GM18526 (cell line): ENCODE measurements around the gene UGT1A10.

Experiments used
- POLR2A ChIP-seq: IDR thresholded peaks from 3 replicates; pipeline ENCODE4 v1.6.1; 2011; ENCODE audit not compliant: insufficient read length; ENCODE audit errors: extremely low read depth

UGT1A10 gene

DNA sequence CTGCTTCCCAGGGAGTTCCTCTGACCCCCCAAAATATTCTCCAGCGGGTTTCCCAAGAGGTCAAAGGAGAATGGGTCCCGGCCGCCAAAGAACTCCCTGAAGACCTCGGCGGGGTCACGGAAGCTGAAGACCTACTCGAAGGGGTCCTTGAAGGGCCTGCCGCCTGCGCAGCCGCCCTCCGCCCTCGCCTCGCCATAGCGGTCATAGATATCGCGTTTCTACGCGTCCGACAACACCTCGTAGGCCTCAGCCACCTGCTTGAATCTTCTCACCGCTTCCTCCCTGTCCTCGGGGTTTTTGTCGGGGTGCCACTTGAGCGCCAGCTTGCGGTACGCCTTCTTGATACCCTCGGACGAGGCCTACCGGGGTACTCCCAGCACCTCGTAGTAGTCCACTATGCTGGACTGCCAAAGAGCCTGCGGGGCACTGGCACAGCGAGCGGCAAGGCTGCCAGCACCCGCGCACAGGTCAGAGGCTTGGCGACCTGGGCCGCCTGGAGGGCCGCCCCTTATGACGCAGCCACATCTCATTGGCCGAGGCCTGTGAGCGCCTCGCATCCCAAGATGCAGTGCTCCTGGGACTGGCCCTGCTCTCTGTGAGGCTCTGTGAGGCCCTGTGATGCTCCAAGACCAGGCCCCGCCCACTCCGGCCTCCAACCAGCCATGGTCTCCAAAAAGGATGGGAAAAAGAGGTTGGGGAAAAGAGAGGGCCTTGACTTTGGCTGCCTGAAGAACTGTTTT is 118.8 kb downstream of the UGT1A10 start:
- no peak for TF ChIP-seq POLR2A

DNA sequence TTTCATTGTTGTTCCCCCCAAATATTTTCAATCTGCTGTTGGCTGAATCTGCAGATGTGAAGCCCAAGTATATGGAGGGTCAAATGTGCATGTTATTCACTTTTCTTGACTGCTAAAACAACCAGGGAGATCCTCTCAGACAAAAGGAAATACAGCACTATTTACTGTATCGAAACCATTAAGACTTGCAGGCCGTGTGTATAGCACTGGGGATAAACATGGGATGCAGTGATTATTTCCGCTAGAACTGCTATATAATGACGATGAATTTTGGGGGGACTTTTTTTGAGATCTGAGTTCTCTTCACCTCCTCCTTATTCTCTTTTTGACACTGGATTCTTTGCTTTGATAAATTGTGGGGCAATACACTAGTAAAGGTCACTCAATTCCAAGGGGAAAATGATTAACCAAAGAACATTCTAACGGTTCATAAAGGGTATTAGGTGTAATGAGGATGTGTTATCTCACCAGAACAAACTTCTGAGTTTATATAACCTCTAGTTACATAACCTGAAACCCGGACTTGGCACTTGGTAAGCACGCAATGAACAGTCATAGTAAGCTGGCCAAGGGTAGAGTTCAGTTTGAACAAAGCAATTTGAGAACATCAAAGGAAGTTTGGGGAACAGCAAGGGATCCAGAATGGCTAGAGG is 120.3 kb downstream of the UGT1A10 start:
- TF ChIP-seq POLR2A = no peak

DNA sequence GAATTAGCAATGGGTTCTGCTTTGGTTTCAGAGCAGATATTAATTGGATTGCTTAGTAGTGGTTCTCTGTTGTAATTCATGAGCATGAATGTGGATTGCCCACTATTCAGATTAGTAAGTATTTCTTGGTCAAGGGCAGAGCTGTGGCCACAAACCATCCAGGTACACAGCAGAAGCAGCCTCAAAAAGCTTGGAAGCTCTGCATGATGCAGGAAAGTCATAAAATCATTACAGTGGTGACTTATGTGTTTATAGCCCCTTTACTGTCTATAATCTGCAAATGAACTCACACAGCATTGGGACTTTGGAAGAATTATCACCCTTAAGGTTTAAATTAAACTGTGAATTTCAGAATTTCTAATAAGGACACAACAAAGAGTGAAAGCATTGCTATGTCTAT is 121.9 kb downstream of the UGT1A10 start:
- TF ChIP-seq POLR2A = no peak

DNA sequence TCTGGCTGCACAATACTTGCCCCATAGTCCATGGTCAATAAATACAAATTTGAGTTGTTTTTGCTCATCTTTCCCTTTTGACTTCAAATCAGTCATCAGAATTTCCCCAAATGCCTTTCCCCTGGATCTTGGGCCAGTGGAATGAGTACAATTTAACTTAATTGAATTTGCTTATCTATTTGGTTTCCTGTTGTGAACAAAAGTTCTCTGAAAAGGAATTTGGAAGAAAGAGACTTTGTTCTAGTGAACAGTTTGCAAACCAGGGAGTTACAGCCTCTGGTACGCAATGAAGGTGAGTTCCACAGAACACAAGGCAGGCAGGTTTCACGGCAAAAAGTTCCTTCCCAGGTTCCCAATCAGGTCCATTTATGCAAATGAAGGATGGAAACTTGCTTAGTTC is 122.6 kb downstream of the UGT1A10 start:
- TF ChIP-seq POLR2A = no peak

DNA sequence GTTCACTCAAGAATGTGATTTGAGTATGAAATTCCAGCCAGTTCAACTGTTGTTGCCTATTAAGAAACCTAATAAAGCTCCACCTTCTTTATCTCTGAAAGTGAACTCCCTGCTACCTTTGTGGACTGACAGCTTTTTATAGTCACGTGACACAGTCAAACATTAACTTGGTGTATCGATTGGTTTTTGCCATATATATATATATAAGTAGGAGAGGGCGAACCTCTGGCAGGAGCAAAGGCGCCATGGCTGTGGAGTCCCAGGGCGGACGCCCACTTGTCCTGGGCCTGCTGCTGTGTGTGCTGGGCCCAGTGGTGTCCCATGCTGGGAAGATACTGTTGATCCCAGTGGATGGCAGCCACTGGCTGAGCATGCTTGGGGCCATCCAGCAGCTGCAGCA is 123.8 kb downstream of the UGT1A10 start, which contains the start of gene UGT1A1:
TSS of gene UGT1A1 (plus strand) at position 228 of the 400 bp plus-strand sequence. CDS start at position 246, 18 bp downstream.
- no peak for TF ChIP-seq POLR2A

DNA sequence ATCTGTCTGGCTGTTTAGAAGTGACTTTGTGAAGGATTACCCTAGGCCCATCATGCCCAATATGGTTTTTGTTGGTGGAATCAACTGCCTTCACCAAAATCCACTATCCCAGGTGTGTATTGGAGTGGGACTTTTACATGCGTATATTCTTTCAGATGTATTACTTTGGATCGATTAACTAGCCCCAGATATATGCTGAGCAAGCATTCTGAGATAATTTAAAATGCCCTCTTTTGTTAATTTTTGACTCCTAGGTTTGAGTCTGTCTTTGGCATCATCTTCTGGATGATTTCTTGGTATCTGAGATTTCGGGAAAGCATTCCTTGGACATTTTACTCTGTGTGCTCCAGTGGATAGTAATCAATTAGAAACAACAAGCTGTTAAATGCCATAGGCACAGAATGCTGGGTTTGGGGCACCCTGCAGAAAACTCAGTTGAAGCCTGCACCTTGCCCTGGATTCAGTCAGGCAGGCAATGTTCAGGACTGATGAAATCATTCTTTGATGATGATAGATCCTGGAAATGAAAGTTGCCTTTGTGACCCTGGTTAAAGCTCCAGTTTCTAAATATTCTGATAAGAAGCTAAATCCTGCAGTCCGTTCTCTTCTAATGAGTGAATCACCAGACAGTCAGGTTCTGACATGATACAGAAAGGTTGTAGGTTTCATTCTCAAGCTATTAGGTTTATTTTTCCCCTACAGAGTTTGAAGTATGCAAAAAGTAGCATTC is 125.0 kb downstream of the UGT1A10 start:
- TF ChIP-seq POLR2A = no peak

DNA sequence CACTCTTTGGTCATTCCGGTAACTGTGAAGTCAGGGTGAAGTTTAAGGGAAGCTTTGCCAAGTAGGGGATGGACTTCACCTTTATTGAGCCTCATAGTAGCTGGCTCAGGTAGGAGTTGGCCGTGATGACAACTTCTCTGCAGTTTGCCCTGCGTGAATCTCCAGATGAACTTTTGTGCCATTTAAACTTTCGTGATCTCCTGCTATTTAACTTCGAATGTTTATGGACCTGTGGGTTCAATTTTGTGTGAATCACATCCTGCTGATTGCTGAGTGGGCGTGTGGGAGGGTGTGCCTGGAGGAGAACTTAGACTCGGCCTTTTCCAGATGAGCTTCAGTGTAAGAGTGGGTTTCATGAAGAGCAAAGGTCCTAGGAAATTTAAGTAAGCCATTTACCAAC is 128.0 kb downstream of the UGT1A10 start:
- TF ChIP-seq POLR2A = no peak

DNA sequence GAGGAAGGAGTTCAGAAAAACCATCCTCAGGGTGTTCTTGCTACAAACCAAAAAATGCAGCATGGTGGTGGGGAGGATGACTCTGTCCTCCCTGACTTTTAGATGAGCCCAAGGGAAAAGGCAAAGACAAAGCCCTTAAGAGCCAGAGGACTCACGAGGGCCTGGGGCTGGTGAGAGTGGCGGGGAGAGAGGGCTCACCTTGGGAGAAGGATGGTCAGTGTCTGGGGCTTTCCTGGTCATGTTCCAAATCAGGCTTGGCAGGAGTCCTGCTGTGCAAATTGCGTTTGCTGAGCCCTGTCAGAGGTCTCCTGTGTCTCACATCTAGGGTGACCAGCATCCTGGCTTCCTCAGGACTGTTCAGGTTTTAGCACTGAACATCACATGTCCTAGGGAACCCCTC is 128.5 kb downstream of the UGT1A10 start:
- TF ChIP-seq POLR2A = no peak

DNA sequence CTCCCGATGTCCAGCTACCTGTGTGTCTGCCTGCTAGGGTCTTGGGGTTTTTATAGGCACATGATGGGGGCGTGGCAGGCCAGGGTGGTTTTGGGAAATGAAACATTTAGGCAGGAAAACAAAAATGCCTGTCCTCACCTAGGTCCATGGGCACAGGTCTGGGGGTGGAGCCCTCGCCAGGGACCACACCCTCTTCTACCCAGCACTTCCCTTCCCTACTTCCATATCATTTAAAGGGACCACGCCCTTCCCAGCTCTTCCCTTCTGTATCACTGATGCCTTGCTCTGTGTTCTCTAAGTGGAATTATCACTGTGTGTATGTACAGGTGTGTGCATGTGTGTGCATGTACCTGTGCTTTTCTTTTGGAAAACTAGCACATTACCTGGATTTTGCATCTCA is 130.2 kb downstream of the UGT1A10 start:
- no peak for TF ChIP-seq POLR2A

DNA sequence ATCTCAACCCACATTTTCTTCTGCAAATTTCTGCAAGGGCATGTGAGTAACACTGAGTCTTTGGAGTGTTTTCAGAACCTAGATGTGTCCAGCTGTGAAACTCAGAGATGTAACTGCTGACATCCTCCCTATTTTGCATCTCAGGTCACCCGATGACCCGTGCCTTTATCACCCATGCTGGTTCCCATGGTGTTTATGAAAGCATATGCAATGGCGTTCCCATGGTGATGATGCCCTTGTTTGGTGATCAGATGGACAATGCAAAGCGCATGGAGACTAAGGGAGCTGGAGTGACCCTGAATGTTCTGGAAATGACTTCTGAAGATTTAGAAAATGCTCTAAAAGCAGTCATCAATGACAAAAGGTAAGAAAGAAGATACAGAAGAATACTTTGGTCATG is 131.8 kb downstream of the UGT1A10 start:
- TF ChIP-seq POLR2A = no peak

DNA sequence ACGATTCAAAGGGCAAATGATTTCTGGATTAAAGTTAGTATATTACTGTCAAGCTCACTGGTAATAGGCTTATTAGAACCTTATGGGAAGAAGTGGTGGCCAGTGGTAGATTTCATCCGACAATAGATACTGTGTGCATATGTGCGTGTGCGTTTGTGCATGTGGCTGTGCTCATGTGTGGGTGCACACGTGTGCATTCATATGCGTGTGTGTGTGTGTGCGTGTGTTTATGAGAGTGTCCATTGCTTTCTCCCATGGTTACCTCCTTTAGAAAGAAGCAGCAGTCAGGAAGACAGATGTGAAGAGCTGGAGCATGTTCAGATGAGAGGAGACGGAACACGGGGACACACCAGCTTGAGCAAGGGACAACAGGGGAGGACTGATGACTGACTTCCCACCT is 133.0 kb downstream of the UGT1A10 start:
- TF ChIP-seq POLR2A = no peak

DNA sequence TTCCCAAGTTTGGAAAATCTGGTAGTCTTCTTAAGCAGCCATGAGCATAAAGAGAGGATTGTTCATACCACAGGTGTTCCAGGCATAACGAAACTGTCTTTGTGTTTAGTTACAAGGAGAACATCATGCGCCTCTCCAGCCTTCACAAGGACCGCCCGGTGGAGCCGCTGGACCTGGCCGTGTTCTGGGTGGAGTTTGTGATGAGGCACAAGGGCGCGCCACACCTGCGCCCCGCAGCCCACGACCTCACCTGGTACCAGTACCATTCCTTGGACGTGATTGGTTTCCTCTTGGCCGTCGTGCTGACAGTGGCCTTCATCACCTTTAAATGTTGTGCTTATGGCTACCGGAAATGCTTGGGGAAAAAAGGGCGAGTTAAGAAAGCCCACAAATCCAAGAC is 135.9 kb downstream of the UGT1A10 start:
- TF ChIP-seq POLR2A = no peak

DNA sequence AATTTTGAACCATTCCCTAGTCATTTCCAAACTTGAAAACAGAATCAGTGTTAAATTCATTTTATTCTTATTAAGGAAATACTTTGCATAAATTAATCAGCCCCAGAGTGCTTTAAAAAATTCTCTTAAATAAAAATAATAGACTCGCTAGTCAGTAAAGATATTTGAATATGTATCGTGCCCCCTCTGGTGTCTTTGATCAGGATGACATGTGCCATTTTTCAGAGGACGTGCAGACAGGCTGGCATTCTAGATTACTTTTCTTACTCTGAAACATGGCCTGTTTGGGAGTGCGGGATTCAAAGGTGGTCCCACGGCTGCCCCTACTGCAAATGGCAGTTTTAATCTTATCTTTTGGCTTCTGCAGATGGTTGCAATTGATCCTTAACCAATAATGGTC is 136.3 kb downstream of the UGT1A10 start:
- TF ChIP-seq POLR2A = no peak

DNA sequence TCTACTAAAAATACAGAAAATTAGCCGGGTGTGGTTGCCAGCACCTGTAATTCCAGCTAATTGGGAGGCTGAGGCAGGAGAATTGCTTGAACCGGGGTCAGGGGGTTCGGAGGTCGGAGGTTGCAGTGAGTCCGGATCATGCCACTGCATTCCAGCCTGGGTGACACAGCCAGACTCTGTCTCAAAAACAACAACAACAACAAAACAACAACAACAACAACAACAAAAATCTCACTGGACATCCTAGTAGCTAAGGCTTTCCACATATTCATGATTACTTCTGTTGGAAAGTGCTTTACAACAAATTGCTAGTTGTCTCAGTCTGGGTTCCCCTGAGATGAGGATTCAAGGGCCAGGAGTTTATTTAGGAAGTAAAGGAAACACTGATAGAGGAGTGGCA is 137.6 kb downstream of the UGT1A10 start:
- TF ChIP-seq POLR2A = no peak

DNA sequence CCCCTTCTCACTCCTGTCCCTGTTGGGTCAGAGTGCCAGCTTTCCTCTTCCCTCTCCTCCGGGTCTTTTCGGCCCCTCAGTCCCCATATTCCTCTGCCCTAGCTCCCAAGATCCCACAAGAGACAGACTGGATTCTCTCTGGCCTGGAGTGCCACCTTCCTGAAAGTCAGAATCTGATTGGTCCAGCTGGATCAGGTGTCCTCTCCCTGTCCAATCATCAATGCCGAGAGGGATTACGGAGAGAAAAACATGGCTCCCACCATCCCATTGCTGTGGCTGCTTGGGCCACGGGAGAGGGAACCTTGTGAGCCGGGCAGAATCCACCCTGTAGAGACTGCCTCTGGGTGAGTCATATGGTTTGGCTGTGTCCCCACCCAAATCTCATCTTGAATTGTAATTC is 139.2 kb downstream of the UGT1A10 start:
- TF ChIP-seq POLR2A = no peak

DNA sequence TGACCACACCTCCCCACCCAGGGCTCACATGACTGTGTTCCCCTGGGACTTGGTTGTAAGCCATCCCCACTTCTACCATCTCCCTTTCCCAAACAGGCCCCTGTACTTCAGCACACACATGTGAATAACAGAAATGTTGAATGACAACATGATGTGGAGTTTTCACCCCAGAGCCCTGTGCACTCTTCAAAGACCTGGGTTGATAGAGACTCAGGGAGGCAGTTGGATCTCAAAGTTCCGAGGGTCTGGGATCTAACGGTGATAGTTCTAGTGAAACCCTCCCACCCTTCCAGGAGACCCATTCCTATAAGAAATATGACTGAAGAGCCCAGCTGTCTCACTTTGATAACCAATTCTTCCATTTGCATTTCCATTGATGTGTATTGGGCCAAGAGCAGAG is 141.8 kb downstream of the UGT1A10 start, which contains the start of gene MROH2A:
TSS of gene MROH2A (plus strand) at position 301 of the 400 bp plus-strand sequence. CDS start 1,029 bp downstream, outside the sequence.
- TF ChIP-seq POLR2A = no peak
